Mesendoderm (in vitro differentiated cells): ENCODE results near the gene DSCAML1.

Experiments used
- DNase-seq: peaks from one replicate; pipeline ENCODE4 v3.0.0; 2013
- H2AK5ac ChIP-seq: 2 replicates; pipeline ENCODE4 v1.6.1; 2013; ENCODE audit warnings: low read length, inconsistent platforms
- H2BK120ac ChIP-seq: 2 replicates; pipeline ENCODE4 v1.6.1; 2013; ENCODE audit warnings: low read depth, mild to moderate bottlenecking, low read length, moderate library complexity, mixed read lengths
- H2BK15ac ChIP-seq: replicated peaks from 2 replicates; pipeline ENCODE4 v1.6.1; 2013; ENCODE audit warnings: low read depth, mild to moderate bottlenecking, moderate library complexity
- H2BK5ac ChIP-seq: 2 replicates; pipeline ENCODE4 v1.6.1; 2013; ENCODE audit warnings: low read length, inconsistent platforms
- H3K18ac ChIP-seq: 2 replicates; pipeline ENCODE4 v1.6.1; 2013; ENCODE audit warnings: mild to moderate bottlenecking, low read length, mixed read lengths
- H3K23ac ChIP-seq: one replicate; pipeline ENCODE4 v1.6.1; 2013; ENCODE audit warnings: low read length
- H3K27ac ChIP-seq: 2 replicates; pipeline ENCODE4 v1.5.1; 2013; ENCODE audit warnings: low read depth, mild to moderate bottlenecking, inconsistent platforms, low read length, moderate library complexity
- H3K27me3 ChIP-seq: 2 replicates; pipeline ENCODE4 v1.6.1; 2013; ENCODE audit warnings: low read length, control low read depth, mild to moderate bottlenecking, inconsistent platforms; ENCODE audit not compliant: insufficient read depth, poor library complexity
- H3K36me3 ChIP-seq: 2 replicates; pipeline ENCODE4 v1.6.1; 2013; ENCODE audit warnings: low read length, inconsistent platforms; ENCODE audit not compliant: control insufficient read depth, insufficient read depth
- H3K4ac ChIP-seq: one replicate; pipeline ENCODE4 v1.6.1; 2013; ENCODE audit warnings: low read depth, mild to moderate bottlenecking, low read length, moderate library complexity
- H3K4me1 ChIP-seq: 2 replicates; pipeline ENCODE4 v1.6.1; 2013; ENCODE audit warnings: low read depth, low read length, inconsistent platforms; ENCODE audit not compliant: control insufficient read depth
- H3K4me2 ChIP-seq: 2 replicates; pipeline ENCODE4 v1.6.1; 2013; ENCODE audit warnings: low read length
- H3K4me3 ChIP-seq: 2 replicates; pipeline ENCODE4 v1.5.1; 2013; ENCODE audit warnings: mild to moderate bottlenecking, low read length
- H3K56ac ChIP-seq: one replicate; pipeline ENCODE4 v1.6.1; 2013; ENCODE audit warnings: low read length
- H3K79me1 ChIP-seq: 2 replicates; pipeline ENCODE4 v1.6.1; 2013; ENCODE audit warnings: low read length, inconsistent platforms
- H3K79me2 ChIP-seq: 2 replicates; pipeline ENCODE4 v1.6.1; 2013; ENCODE audit warnings: mild to moderate bottlenecking, low read length; ENCODE audit not compliant: control insufficient read depth, insufficient read depth
- H3K9ac ChIP-seq: 2 replicates; pipeline ENCODE4 v1.6.1; 2013; ENCODE audit warnings: low read length, inconsistent platforms
- H4K5ac ChIP-seq: one replicate; pipeline ENCODE4 v1.6.1; 2013; ENCODE audit warnings: low read length
- H4K8ac ChIP-seq: one replicate; pipeline ENCODE4 v1.6.1; 2013; ENCODE audit warnings: low read depth, mild to moderate bottlenecking, control low read depth, low read length, moderate library complexity
- WGBS: extraction: QIAGEN DNeasy Blood & Tissue Kit; methylation state at CpG from one replicate; pipeline ENCODE4 v1.1.7; 2013; ENCODE audit warnings: low lambda C conversion rate, missing lambda C conversion rate; ENCODE audit not compliant: insufficient coverage; ENCODE audit errors: extremely low coverage; 5-methylcytosine and 5-hydroxymethylcytosine counted together

The DSCAML1 gene

GRCh38 chr11:117620086-117620485 is 176.9 kb downstream of the DSCAML1 start:
- Histone ChIP-seq H3K4me2 (no peak overlapping the region), H3K23ac (no peak overlapping the region), H3K56ac (no peak overlapping the region), H3K27me3 (no peaks in the 10 kb centered on the region), H2AK5ac (no peak overlapping the region), H3K4ac (no peak overlapping the region), H3K4me1 (no peaks in the 10 kb centered on the region), H3K27ac (no peak overlapping the region), H3K18ac (no peak overlapping the region), H3K79me2 (no peaks in the 10 kb centered on the region), H4K8ac (no peak overlapping the region), H3K4me3 (no peak overlapping the region), H2BK120ac (no peak overlapping the region), H2BK5ac (no peak overlapping the region), H4K5ac (no peak overlapping the region), H3K9ac (no peak overlapping the region), H2BK15ac (no peak overlapping the region), H3K36me3 (no peaks in the 10 kb centered on the region), H3K79me1 (no peaks in the 10 kb centered on the region)
- WGBS: no CpG with 5 or more reads among the region's 4 CpGs
- no peak for DNase-seq

GRCh38 chr11:117619661-117620060 is 177.4 kb downstream of the DSCAML1 start:
- Histone ChIP-seq H2BK15ac (no peak overlapping the region), H2BK120ac (no peak overlapping the region), H2AK5ac (no peak overlapping the region), H4K5ac (no peak overlapping the region), H2BK5ac (no peak overlapping the region), H3K79me1 (no peaks in the 10 kb centered on the region), H3K4me2 (no peak overlapping the region), H3K27ac (no peak overlapping the region), H3K4me1 (no peaks in the 10 kb centered on the region), H4K8ac (no peak overlapping the region), H3K18ac (no peak overlapping the region), H3K4ac (no peak overlapping the region), H3K79me2 (no peaks in the 10 kb centered on the region), H3K23ac (no peak overlapping the region), H3K36me3 (no peaks in the 10 kb centered on the region), H3K4me3 (no peak overlapping the region), H3K9ac (no peak overlapping the region), H3K56ac (no peak overlapping the region), H3K27me3 (no peaks in the 10 kb centered on the region)
- no peak for DNase-seq
- no CpG with 5 or more reads among the region's 4 CpGs for WGBS

- H4K8ac ChIP-seq: no peak overlapping the region
- H3K56ac ChIP-seq: peak overlapping the region; percentile 17
- no peak overlapping the region for H3K18ac ChIP-seq
- H3K79me1 ChIP-seq: no peaks in the 10 kb centered on the region
- H3K36me3 ChIP-seq: no peaks in the 10 kb centered on the region
- no peak overlapping the region for H3K4ac ChIP-seq
- H4K5ac ChIP-seq: no peak overlapping the region
- H3K79me2 ChIP-seq: no peaks in the 10 kb centered on the region
- H2BK120ac ChIP-seq: no peak overlapping the region
- H2BK5ac ChIP-seq: no peak overlapping the region
- WGBS: no CpG with 5 or more reads among the region's 8 CpGs
- H3K23ac ChIP-seq: no peak overlapping the region
- no peak overlapping the region for H2BK15ac ChIP-seq
- no peak overlapping the region for H3K27ac ChIP-seq
- DNase-seq: peak; percentile 83
- no peaks in the 10 kb centered on the region for H3K27me3 ChIP-seq
- H3K4me2 ChIP-seq: no peak overlapping the region
- H2AK5ac ChIP-seq: no peak overlapping the region
- no peak overlapping the region for H3K9ac ChIP-seq
- peaks cover 7% of the 10 kb centered on the region for H3K4me1 ChIP-seq
- H3K4me3 ChIP-seq: no peak overlapping the region
These were observed 178.0 kb downstream of the DSCAML1 start for GRCh38 chr11:117618982-117619355.

- Histone ChIP-seq H2BK15ac (no peak overlapping the region), H3K36me3 (no peaks in the 10 kb centered on the region), H2BK120ac (no peak overlapping the region), H3K4me1 (peaks cover 7% of the 10 kb centered on the region), H3K27me3 (no peaks in the 10 kb centered on the region), H3K27ac (no peak overlapping the region), H3K18ac (no peak overlapping the region), H3K79me2 (no peaks in the 10 kb centered on the region), H3K79me1 (no peaks in the 10 kb centered on the region), H3K56ac (peak overlapping the region; percentile 17), H4K8ac (no peak overlapping the region), H3K9ac (no peak overlapping the region), H2AK5ac (no peak overlapping the region), H3K4ac (no peak overlapping the region), H3K4me2 (no peak overlapping the region), H2BK5ac (no peak overlapping the region), H4K5ac (no peak overlapping the region), H3K23ac (no peak overlapping the region), H3K4me3 (no peak overlapping the region)
- DNase-seq: no peak
- no CpG with 5 or more reads among the region's 5 CpGs for WGBS
These were observed 178.6 kb downstream of the DSCAML1 start for GRCh38 chr11:117618302-117618981.

- Histone ChIP-seq H3K4me3 (no peak overlapping the region), H3K27me3 (no peaks in the 10 kb centered on the region), H3K4ac (no peak overlapping the region)
These were observed 180.0 kb downstream of the DSCAML1 start for GRCh38 chr11:117616979-117617378.

GRCh38 chr11:117614728-117615127 is 182.3 kb downstream of the DSCAML1 start:
- H3K79me1 ChIP-seq: no peaks in the 10 kb centered on the region

More at GRCh38 chr11:117616979-117617378, 180.0 kb downstream of the DSCAML1 start:
- no peak overlapping the region for H2BK120ac ChIP-seq
- no peak overlapping the region for H2BK5ac ChIP-seq
- H3K18ac ChIP-seq: no peak overlapping the region
- no CpG with 5 or more reads among the region's 3 CpGs for WGBS
- DNase-seq: no peak
- peaks cover 10% of the 10 kb centered on the region for H3K4me1 ChIP-seq
- H3K36me3 ChIP-seq: no peaks in the 10 kb centered on the region
- H3K23ac ChIP-seq: no peak overlapping the region
- no peak overlapping the region for H3K56ac ChIP-seq
- H4K5ac ChIP-seq: no peak overlapping the region
- no peak overlapping the region for H4K8ac ChIP-seq
- no peaks in the 10 kb centered on the region for H3K79me1 ChIP-seq
- H2BK15ac ChIP-seq: no peak overlapping the region
- no peak overlapping the region for H3K27ac ChIP-seq
- no peak overlapping the region for H3K9ac ChIP-seq
- H2AK5ac ChIP-seq: no peak overlapping the region
- no peaks in the 10 kb centered on the region for H3K79me2 ChIP-seq
- no peak overlapping the region for H3K4me2 ChIP-seq

More at GRCh38 chr11:117614728-117615127, 182.3 kb downstream of the DSCAML1 start:
- no peak overlapping the region for H3K27ac ChIP-seq
- no peak overlapping the region for H3K4me2 ChIP-seq
- H3K9ac ChIP-seq: no peak overlapping the region
- H2BK5ac ChIP-seq: no peak overlapping the region
- no peak overlapping the region for H3K56ac ChIP-seq
- H4K8ac ChIP-seq: no peak overlapping the region
- H2AK5ac ChIP-seq: no peak overlapping the region
- no peak overlapping the region for H3K4ac ChIP-seq
- H3K4me1 ChIP-seq: peaks cover 12% of the 10 kb centered on the region
- no CpG with 5 or more reads among the region's 3 CpGs for WGBS
- no peak overlapping the region for H3K23ac ChIP-seq
- DNase-seq: peak; percentile 49
- H2BK15ac ChIP-seq: no peak overlapping the region
- H2BK120ac ChIP-seq: no peak overlapping the region
- no peak overlapping the region for H3K18ac ChIP-seq
- no peaks in the 10 kb centered on the region for H3K27me3 ChIP-seq
- no peak overlapping the region for H3K4me3 ChIP-seq
- no peak overlapping the region for H4K5ac ChIP-seq
- no peaks in the 10 kb centered on the region for H3K36me3 ChIP-seq
- H3K79me2 ChIP-seq: no peaks in the 10 kb centered on the region
